ENCODE data around the gene PVRIG.
"Not testable (repeated sequence)": the region's sequence is repeated elsewhere in the genome, so short reads cannot be mapped to it uniquely, and the experiment has no call there.

Gene PVRIG

DNA sequence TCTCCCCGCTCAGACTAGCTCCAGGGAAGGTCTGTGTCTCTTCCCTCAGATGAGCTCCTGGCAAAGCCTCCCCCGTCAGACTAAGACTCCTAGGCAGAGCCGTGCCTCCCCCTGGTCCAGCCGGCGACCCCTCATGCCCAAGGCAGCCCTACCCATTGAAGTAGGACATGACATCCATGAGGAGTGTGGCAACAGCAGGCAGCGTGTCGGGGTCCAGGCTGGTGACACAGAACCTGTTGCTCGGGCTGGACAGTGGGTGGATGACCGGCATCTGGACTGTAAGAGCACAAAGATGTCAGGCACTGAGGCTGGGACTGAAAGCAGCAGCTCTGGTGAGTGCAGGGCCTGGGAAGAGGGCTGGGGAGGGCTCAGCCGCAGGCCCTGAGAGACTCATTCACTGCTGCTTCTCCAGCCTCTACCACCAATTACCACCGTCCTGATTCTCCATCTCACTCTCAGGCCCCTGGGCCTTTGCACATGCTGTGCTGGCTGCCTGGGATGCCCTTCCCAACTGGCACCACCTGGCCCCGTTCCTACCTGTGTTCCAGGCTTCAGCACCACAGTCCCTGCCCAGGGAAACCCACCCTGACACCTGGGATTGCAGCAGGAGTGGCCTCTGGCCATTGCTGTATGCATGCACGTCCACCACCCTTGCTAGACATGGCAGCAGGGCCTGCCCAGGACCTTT is 2.8 kb downstream of the PVRIG start:
- H3K4me3 ChIP-seq (ENCODE audit: low read depth, low read length) = peak overlapping the region; percentile 56
- TF ChIP-seq, protein P1, sequence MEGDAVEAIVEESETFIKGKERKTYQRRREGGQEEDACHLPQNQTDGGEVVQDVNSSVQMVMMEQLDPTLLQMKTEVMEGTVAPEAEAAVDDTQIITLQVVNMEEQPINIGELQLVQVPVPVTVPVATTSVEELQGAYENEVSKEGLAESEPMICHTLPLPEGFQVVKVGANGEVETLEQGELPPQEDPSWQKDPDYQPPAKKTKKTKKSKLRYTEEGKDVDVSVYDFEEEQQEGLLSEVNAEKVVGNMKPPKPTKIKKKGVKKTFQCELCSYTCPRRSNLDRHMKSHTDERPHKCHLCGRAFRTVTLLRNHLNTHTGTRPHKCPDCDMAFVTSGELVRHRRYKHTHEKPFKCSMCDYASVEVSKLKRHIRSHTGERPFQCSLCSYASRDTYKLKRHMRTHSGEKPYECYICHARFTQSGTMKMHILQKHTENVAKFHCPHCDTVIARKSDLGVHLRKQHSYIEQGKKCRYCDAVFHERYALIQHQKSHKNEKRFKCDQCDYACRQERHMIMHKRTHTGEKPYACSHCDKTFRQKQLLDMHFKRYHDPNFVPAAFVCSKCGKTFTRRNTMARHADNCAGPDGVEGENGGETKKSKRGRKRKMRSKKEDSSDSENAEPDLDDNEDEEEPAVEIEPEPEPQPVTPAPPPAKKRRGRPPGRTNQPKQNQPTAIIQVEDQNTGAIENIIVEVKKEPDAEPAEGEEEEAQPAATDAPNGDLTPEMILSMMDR (IDR thresholded peaks at IDR 0.05; ENCODE audit: borderline replicate concordance, insufficient read depth, low read depth, low read length) = no peak

DNA sequence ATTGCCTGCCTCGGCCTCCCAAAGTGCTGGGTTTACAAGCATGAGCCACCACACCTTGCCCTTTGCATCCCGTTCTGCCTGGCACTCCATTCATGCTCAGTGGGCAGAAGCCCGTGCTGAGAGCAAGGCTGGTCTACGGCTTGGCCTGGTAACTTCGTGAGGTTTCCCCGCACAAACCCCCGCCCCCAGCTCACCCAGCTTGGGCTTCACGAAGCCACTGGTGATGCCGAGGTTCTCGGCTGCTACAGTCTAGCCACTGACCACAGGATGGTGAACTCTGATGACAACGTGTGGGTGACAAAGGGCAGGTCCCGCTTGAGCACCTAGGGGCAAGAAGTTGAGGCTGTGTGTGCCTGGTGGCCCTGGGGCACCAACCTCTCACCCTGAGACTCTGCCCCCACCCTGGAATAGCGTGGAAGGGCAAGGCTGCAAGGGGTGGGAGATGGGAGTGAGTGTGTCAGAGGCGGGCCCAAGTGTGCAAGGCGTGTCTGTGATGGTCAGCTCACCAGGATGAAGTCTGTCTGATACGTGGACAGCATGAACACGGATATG is 3.7 kb downstream of the PVRIG start:
- not testable (repeated sequence) for H3K4me3 ChIP-seq (ENCODE audit: low read depth, low read length)

DNA sequence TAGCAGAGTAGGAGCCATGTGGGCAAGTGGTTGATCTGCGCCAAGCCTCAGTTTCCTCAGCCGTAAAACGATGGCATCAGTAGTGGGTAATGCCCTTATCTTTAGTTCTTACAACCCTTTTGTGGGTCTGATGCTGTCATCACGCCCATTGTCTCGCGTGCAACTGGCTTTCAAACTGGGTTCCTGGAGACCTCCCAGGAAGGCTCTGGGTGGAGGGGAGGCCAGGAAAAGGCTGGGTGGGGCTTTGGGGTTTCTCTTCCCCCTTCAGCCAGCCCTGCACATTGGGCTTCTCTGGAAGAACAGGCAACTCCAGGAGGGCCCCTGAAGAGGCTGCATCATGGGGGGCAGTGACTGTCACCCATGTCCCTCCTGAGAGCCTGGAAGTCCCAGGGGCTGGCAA is 5.1 kb downstream of the PVRIG start:
- H3K4me3 ChIP-seq (ENCODE audit: low read depth, low read length) = not testable (repeated sequence)

DNA sequence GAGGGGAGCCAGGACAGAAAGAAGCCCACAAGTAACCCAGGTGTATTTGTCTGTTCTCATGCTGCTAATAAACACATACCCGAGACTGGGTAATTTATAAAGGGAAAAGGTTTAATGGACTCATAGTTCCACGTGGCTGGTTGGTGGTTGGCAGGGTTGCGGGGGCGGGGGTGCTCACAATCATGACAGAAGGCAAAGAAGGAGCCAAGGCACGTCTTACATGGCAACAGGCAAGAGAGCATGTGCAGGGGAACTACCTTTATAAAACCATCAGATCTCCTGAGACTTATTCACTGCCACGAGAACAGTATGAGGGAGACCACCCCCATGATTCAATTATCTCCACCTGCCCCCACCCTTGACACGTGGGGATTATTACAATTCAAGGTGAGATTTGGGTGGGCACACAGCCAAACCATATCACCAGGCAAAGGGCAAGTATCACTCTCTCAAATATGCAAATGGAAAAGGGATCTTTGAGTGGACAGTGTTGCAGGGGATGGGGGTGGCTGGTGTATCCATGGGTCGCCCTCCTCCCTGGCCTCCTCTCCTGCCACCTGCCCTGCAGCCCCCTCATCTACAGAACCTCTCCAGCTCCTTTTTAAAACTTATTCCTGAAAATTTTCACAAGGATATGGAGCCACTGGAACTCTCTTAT is 15.0 kb downstream of the PVRIG start:
- H3K4me3 ChIP-seq (ENCODE audit: low read depth, low read length) = not testable (repeated sequence)

DNA sequence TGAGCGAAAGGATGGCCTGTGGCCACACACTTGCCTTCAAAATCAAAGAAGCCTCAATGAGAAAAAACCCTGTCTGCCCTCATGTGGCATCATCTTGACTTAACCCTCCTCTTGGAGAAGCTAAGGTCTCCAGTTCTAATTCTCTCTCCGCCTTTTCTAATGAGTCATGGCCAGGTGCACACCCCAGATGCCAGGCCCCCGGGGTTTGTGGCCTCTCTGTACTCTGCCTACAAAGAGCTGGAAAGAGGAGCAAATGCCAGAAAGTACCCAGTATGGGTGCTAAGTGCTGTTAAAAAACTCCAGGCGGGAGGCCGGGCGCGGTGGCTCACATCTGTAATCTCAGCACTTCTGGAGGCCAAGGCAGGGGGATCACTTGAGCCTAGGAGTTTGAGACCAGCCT is 20.2 kb downstream of the PVRIG start:
- not testable (repeated sequence) for H3K4me3 ChIP-seq (ENCODE audit: low read depth, low read length)

DNA sequence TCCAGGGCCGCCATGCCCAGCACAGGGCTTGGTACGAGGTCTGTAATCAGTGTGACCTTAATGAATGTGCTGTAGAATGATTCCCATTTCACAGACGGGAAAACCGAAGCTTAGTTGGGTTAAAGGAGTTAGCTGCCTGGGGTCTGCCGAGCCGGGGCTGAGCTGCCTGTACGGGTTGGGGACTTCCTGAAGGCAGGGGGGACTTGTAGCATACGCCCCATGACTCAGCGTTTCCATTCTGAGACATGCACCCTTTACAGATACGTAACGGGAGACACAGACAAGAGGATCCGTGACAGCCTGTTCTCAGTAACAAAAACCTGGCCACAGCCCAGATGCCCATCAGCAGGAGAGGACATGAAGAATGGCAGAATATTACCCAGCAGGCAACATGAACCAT is 23.6 kb downstream of the PVRIG start:
- H3K4me3 ChIP-seq (ENCODE audit: low read depth, low read length) = not testable (repeated sequence)

DNA sequence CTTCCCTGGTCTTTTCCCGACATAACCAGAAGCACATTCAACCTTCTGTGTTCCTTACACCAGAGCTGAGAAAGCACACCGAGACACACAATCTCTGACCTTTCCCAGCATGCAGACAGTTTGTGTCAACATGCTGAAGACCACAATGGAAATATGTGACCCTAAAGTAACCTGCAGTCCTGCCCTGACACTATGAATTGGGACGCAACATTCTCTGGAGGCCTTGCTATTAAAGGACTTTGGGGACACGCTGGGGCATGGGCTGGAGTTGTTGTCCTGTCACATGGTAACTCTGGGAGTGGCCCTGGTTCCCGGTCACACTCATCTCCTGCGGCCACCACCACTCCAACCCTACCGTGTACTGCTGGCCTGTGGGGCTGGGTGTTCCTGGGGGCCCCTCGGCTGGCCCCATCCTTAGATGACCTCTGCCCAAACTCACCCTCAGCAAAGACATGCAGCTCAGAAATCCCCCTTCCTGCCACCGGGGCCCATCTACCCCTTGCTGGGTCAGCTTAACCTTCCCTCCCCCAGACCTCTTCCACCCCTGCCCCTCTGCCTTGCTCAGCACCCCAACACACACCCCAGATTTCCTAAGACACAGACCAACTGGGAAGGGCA is 25.3 kb downstream of the PVRIG start:
- H3K4me3 ChIP-seq (ENCODE audit: low read depth, low read length) = not testable (repeated sequence)

DNA sequence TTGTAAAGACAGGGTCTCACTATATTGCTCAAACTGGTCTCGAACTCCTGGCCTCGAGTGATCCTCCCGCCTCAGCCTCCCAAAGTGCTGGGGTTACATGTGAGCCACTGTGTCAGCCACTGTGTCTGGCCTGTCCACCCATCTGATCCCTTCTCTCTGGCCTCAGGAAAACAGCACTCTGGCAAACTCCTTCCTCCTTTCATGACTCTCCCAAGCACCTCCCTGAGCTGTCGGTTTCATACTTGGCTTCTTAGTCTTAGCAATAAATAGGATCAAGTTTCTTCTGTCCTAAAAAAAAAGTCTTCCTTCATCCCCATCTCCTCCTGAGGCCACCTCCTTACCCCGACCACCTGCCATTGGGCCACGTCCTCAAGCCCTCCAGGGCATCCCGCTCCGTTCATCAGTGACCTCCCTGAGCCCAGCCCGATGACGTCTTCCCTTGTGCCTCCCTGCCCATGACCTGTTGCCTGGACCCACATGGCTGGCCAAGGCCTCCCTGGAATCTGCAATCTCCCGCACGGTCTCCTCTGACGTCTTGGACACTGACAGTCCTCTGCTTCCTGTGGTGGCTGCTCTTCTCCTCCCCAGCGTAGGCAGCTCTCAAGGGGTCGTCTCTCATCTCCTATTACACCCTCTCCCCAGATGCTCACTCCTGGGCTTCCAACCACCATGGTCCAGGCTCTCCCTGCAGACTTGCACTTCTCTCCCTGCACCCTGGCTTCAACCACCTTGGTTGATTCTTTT is 26.5 kb downstream of the PVRIG start:
- H3K4me3 ChIP-seq (ENCODE audit: low read depth, low read length) = not testable (repeated sequence)

DNA sequence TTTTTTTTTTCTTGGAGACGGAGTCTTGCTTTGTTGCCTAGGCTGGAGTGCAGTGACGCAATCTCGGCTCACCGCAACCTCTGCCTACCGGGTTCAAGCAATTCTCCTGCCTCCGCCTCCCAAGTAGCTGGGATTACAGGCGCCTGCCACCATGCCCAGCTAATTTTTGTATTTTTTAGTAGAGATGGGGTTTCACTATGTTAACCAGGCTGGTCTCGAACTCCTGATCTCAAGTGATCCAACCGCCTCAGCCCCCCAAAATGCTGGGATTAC is 27.1 kb downstream of the PVRIG start:
- not testable (repeated sequence) for H3K4me3 ChIP-seq (ENCODE audit: low read depth, low read length)

DNA sequence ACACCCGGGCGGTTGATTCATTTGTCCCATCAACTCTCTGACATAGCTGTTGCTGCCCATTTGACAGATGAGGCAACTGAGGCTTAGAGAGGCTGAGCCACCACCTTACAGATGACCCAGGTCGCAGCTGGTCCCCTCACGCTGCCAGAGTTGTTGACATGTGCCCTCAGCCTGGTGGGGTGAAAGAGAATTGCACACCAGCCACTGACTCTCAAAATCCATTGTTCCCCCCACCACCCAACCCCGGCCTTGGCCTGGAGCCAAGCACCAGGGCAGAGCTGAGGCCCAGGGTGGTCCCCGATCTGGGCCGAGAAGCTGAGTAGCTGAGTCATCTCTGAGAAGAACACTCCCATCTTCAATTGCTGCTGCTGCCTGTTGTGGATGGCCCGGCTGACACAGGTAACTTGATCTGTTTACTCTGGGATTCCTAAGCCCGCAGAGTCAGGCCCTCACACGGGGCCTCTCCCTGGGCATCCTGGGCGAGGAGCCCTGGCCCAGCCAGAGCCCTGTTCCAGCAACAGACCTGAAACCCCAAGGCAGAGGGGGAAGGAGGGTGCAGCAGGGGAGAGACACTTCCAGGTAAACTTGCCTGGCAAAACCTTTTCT is 27.5 kb downstream of the PVRIG start:
- H3K4me3 ChIP-seq (ENCODE audit: low read depth, low read length) = no peak overlapping the region
- TF ChIP-seq, protein P1 (IDR thresholded peaks at IDR 0.05; ENCODE audit: borderline replicate concordance, insufficient read depth, low read depth, low read length) = 0 out of 2 replicates have a peak, but pooled peaks have one; percentile 3

DNA sequence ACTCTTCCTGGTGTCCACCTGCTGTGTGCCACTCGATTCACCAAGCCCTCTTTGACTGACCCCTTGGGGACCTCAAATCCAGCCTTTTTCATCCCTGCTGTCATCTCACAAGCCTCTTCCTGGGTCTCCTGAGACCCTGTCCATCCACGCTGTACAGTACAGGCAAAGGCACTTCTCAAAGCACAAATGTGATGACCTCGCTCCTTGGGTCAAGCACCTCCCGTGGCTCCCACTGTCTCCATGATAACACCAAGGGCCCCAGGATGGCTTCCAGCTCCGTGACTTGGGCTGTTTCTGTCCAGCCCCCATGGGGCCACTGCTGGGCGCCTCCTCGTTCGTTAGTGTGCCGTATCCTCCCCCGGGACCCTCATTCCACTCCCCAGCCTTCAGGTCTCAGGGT is 28.7 kb downstream of the PVRIG start:
- H3K4me3 ChIP-seq (ENCODE audit: low read depth, low read length) = no peak overlapping the region
- TF ChIP-seq, protein P1 (IDR thresholded peaks at IDR 0.05; ENCODE audit: borderline replicate concordance, insufficient read depth, low read depth, low read length) = no peak
